ENCODE data around the gene CYS1.
A peak's percentile ranks its signal among the peaks of the same experiment; 100 is the strongest.

CYS1 gene

DNA sequence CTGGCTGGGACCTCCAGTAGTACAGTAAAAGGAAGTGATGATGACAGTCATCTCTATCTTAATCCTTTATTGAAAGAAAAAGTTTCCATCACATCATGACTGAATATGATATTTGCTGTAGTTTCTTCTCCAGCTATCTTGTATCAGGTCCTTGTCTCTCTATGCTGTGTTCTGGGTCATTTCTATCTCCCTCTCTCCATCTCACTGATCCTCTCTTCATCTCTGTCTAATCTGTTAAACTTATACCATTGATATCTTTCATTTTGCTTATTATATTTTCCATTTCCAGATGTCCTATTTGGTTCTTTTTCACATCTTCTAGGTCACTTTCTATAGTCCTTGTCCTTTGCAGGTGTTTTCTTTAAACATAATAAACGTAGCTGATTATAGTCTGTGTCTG, 12.3 kb downstream of the CYS1 start:
- DNase-seq: no peak

DNA sequence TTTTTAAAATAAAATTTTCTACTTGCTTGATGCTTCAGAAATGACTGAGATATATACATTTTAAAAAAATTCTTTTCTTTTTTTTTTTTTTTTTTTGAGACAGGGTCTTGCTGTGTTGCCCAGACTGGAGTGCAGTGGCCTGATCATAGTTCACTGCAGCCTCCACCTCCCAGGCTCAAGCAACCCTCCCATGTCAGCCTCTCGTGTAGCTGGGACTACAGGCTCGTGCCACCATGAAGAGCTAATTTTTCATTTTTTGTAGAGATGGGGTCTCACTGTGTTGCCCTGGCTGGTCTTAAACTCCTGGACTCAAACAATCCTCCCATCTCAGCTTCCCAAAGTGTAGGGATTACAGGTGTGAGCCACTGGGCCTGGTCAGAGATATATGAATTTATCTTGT, 12.9 kb downstream of the CYS1 start:
- no peak for DNase-seq

DNA sequence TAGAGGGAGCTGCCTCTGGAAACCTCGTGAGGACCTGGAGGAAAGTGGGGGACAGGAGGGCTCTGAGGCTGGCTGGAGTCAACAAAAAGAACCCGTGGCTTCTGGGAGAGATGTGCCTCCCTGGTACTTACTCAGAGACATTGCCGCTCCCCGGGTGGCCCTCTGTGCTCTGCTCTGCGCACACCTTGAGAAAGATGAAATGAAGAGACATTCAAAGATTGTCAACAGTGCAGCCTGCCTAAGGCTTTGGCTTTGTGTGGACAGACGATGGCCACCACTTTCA, 14.5 kb downstream of the CYS1 start:
- no peak for DNase-seq

DNA sequence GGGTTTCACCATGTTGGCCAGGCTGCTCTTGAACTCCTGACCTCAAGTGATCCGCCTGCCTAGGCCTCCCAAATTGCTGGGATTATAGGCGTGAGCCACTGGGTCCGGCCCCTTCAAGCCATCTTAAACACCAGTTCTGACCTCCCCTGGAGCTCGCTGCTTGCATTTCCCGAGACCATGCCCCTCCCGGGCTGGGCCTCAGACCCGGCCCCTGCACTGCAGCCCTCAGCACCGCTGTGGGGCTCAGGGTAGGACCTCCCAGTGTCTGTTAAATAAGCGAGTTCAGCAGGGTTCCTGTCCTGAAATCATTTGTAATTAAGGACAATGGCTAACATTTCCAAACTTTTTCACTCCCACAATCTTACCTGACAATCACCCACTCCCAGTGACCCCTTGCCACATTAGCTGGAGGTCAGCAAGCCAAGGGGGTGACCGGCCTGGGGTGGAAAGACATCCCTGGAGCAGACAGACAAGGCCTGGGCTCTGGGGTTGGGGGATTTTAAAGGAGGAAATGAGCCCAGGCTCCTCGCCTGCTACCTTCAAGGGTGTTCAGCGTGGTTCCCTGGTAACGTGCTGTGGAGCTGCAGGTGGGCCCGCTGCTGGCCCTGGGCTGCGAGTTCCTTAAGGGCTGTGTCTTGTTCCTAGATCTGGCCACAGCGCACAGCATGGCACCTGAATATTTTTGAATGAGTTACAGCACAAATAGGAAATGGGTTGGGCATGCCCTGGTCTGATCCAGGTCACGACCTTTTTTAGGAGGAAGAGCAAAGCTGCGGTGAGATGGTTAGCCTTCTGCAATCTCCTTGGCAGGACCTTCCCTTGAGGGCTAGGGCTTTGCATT, 15.1 kb downstream of the CYS1 start:
- DNase-seq: no peak

DNA sequence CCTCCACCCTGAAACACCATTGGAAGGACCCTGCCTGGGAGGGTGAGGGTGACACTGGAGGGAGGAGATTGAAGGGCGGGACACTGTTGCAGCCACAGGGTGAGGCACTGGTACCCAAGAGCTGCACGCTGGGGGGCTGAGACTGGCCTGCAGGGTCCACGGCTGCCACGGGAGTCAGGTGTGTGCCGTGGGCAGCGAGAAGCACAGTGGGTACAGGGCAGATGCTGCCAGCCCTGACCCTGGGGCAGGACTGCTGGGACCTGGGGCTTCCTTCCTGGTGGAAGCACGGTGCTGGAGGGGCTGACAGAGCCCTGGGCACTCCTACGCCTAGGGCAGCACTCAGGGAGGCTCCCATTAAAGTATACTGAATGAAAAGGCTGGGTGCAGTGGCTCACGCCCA, 16.6 kb downstream of the CYS1 start:
- no peak for DNase-seq

DNA sequence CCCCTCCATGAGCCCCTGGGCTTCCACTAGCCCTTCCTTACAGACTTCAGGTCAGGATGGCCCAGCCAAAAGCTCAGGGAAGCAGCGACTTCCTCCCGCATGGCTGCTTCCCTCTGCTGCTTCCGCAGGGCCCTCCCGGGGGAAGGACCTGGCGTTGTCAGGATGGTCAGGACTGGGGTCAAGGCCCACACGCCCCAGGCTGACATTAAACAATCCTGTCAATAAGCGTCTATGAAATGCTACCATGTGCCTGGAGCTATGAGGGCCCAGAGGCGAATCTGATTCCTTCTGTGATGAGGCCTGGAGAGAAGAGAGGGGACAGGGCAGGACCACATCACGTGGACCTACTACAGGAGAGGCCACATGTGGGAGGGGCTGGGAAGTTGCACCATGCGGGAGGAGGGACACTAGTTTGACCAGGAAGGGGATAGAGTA, 17.3 kb downstream of the CYS1 start:
- DNase-seq: no peak

DNA sequence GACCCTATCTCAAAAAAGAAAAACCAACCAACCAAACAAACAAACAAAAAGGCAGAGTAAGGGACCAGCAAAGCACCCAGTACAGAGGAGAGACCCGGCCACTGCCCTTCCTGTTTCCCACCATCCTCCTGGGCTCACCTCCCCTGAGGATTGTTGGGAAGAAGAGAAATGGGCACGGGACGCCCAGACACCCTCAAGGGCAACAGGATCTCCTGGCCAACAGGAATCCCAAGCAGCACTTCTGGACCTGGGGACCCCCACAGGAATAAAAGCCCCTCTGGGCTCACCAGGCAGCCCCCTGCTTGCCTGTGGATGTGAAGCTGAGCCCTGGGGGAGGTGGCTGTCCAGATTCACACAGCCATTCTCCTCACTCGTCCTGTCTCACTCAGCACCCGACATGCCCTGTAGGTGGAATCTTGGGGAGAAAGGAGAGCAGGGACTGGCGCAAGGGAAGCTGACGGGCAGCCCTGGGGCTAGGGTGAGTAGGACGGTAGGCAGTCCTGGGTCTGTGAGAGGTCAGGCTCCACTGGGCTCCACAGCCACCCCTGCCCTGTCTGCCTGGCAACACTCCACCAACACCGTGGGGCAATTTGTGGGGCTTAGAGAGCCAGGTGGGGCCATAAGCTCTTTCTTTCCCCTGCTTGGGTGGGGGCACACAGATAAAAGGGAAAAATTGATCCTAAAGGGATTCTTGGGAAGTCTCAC, 18.8 kb downstream of the CYS1 start:
- no peak for DNase-seq

DNA sequence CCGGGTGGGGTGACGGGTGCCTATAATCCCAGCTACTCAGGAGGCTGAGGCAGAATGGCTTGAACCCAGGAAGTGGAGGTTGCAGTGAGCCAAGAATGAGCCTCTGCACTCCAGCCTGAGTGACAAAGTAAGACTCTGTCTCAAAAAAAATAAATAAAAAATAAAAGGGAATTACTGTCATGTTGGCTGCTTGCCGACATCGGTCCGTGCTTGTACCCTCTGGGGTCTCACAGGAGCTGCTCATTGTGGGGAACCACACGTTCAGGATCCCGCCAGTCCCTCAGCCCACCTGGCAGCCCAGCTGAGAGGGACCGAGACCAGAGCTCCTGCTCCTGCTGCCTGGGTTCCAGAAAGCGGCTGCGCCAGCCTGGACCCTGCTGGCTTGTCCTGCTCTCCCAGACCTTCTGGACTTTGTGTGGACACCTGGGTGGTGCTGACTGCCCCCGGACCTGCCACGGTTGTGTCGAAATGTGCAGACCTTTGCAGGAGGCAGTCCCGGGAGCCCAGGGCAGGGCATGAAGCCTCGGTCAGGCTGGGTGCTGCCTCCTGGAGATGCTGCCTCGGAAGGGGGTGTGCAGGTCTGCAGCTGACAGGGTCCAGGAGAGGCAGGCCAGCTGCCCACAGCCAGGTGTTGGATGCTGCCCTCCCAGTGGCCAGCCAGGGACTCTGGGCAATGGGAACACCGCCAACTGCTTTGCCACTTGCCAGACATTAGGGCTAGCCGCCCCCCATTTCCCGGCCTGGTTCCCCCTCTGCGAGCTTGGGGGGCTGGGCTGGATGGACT, 20.5 kb downstream of the CYS1 start:
- no peak for DNase-seq

DNA sequence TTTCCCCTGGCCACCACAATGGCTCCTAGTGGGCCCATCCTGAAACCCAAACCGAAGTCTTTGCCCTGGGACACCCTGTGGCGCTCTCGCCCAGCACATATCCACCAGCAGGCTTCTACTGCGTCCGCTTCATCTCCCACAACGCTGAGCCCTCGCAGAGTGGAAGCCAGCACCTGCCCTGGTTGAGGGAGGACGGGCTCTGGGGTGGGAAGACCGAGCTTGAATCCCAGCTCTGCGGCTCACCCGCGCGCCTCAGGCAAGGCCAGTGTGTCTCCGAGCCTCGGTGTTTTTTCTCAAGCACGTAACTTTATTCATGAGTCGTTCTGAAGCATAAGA, 21.2 kb downstream of the CYS1 start:
- no peak for DNase-seq

DNA sequence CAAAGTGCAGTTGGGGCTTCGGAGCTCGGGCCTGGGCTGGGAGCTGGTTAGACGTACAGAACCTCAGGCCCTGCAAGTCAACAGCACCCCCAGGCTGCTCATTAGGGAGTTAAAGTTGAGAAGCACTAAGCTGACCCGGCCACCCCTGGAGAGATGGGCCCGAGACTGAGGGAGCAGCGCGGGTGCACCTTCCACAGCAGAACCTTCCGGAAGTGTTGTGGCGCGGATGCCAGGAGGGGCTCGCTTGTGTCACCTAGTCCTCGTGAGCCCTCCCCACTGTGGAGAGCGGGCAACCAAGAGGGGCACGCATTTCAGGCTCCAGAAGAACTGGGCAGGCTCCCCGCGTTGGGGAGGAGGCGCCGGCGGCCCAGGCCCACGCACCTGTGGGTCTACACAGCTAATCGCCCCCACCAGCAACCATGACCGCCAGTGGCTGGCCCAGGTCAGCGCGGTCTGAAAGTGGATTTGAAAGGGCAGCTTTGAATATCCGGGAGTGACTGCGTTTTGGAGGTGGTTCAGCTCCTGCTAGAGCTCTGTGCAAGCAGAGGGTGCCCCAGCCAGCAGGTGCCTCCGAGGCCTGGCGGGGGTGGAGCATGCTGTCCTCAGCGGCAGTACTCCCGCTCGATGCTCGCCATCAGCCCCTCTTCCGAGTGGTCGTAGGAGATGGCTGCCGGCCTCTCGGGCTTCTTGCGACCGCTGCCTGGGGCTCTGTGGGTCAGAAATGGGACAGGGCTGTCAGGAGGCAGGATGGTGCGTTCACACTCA, 21.8 kb downstream of the CYS1 start:
- no peak for DNase-seq

DNA sequence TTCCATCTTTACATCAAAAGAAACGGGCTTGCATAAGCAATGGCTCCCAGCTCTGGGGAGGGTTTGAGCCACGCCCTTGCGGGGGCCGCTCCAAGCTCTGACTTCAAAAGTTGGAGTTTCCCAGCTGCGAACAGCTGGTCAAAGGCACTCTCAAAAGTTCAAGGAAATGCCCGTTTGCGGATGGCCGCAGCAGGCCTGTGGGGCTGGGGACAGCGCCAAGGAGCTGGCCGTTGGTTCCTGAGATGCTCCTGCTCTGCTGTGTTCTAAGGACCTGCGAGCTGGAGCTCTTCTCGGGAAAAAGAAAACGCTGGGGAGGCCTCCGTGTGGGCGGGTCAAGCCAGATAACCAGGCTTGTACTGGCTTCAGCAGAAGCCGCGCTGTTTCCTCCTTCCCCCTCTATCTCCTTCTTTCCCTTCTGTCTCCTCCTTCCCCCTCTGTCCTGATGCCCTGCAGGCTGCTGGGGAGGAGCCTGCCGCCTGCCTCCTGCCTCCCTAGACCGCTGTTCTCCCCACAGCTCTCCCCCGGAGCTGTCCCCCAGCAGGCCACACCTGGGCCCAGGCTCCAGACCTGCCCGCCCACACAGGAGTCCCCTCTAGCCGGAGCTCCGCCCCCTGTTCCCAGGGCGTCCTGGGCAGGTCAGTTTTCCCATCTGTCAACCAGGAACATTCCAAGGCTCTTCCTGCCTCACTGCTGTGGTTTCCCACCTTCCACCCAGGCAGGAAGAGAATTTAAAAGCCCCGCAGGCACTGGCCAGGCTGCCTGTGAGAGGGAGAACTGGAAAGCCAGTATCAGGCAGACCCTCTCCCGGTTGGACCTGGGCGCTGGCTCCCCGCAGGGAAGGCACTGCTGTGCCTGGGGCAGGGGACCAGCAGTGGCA, 22.7 kb downstream of the CYS1 start:
- DNase-seq: no peak

DNA sequence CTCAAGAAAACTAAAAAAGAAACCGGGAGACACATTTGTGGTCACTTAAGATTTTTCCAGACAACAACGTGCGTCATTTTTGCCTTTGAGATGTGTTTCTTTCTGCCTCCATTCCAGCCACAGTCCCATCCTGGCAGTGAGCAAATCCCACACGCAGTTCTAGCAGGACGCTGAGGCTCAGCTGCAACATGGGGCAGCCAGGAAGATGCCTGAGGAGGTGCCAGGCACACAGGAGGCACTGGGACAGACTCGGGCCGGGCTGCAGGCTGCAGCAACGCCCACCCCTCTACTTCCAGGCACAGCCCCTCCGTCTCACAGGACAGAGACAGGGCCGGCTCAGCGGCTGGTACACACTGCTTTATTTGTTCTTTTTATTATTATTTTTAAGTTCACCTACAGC, 23.8 kb downstream of the CYS1 start:
- DNase-seq: no peak

DNA sequence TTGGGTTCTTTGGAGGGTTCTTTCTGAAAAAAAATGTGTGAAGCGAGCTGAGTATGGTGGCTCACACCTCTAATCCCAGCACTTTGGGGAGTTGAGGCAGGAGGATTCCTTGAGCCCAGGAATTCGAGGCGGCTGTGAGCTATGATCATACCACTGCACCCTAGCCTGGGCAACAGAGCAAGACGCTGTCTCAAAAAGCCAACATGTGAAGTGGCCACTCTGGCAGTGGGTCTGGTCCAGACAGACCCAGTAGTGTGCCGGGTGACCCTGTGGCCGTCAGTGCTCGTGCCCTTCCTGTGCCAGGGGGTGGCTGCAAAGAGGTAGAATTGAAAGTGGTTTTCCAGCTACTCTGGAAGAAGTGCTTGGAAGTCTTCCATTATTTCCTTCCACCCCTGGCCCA, 25.2 kb downstream of the CYS1 start:
- no peak for DNase-seq

DNA sequence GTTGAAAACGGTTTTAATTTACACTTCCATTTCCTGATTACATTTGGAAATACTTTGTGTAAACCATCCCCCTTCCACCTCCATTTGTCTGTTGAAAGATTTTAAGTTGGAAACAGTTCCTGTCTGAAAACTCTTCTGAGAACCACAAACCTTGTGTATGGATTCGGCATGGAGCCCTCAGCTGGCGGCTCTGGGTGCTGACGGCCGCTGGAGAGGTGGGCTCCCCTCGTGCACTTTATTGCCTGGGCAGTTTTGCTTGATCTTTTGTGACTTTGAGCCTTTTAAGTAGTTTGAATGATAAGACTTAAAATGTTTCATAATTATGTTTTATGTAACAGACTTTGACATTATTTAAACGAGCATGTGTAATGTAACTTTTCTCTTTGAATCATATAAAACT, 25.8 kb downstream of the CYS1 start:
- DNase-seq: no peak

DNA sequence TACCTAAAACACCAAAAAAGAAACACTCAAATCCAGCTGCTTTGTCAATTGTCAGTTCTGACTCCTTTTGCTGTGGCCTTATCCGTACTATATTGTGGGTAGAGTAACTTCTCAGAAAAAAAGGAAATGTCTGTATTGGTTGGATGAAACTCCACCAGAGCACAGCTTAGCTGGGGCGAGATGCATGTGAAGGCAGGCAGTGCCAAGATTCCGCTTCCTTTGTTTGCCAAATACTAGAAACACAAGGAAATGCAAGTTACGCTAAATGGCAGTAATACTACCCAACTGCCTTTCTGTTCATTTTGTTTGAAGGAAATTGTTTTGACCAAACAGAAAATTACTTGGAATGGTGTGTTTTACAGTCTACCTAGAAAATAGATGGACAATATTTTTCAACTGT, 26.9 kb downstream of the CYS1 start:
- DNase-seq: no peak

DNA sequence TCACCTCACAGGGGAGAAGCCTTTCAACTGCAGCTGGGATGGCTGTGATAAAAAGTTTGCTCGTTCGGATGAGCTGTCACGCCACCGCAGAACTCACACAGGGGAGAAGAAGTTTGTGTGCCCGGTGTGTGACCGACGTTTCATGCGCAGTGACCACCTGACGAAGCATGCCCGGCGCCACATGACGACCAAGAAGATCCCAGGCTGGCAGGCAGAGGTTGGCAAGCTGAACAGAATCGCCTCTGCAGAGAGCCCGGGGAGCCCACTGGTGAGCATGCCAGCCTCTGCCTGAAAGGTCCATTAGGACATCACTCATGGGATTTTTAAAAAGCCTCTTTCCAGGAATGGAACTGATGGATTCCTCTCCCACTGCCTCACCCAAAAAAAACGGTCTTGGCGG, 28.0 kb downstream of the CYS1 start:
- DNase-seq: no peak

DNA sequence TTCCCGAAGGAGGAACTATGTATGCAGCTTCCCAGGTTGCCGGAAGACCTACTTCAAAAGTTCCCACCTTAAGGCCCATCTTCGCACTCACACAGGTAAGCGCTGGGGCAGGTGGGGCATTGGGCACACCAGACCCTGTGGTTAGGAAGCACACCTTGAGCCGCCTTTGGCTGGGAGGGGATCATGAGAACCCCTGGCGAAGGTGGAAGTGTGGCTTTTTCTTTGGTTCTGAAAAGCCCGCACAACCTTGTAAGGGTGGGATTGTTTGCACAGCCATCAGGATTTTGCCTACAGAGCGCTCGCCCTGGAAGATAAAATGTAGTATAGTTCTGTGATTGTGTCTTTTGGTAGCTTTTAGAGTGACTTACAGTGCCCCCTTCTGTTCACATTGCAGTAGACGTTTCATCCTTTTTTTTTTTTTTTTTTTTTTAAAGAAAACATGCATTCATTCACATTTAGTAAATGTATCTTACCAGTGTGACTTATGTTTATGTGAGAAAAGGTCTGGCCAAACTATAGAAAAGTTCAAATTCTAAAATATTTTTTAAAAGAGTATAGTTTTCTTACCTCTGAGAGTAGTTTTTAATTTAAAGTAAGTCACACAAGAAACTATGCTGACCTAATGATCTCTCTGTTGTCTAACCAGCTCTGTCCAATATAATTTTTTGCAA, 31.6 kb downstream of the CYS1 start:
- DNase-seq: peak; percentile 49

DNA sequence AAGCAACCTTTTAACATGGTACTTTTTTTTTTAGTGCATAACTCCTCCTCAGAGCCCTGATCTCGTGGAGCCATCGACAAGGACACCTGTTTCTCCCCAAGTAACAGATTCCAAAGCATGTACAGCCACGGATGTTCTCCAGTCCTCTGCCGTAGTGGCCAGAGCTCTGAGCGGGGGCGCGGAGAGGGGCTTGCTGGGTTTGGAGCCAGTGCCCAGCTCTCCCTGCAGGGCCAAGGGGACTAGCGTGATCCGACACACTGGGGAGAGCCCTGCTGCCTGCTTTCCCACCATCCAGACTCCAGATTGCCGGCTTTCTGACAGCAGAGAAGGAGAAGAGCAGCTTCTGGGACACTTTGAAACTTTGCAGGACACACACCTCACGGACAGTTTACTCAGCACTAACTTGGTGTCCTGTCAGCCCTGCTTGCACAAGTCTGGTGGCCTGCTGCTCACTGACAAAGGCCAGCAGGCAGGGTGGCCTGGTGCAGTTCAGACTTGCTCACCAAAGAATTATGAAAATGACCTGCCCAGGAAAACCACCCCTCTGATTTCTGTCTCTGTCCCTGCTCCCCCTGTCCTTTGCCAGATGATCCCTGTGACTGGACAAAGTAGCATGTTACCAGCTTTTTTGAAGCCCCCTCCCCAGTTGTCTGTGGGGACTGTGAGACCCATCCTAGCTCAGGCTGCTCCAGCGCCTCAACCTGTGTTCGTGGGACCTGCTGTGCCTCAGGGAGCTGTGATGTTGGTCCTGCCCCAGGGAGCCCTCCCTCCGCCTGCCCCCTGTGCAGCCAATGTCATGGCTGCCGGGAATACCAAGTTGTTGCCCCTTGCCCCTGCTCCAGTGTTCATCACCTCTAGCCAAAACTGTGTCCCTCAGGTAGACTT, 32.4 kb downstream of the CYS1 start:
- no peak for DNase-seq

DNA sequence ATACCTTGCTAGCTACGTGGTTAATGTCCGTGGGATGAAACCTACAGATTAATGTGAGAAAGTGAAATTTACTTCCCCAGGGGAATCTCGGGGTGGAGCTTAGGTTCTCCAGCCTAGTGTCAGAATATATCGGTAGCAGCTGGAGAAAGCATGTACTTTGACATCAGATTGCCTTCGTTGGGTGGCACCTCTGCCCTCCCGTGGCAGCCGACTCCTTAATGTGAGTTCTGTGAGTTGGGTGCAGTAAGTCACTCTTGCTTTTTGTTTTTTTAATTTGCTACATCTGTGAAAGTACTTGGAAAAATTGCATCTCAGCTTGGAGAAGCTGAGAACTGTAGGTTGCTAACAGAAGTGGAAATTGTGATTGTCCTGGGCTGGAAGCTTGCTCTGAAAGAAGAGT, 33.3 kb downstream of the CYS1 start:
- no peak for DNase-seq

DNA sequence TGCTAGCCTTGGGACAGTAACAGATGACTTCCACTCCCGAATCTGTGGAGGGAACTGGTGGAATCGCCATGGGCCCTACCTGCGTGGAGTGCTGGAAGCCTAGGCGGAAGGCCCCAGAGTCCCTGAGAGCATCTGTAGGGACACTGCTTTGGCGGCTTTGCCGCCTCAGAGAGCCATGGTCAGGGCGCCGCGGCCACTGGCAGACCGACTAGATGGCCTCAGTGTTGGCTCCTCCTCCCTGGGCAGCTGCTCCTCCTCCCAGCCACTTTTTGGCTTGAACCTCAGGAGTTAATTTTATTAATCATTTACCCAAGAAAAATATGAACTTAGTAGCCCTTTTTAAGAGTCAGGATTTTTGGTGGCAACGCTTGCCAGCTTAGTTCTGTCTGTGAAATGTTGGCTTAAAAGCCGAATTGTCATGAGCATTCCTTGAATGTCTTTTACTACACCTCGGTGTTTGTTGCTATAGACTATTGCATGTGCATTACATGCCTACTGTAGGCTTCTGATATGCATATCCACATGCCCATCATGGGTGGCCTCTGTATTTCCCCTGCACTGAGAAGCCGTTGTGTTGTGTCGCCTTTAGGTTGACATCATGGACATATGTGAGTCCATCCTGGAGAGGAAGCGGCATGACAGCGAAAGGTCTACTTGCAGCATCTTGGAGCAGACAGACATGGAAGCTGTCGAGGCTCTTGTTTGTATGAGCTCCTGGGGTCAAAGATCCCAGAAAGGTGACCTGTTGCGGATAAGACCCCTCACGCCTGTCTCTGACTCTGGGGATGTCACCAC, 34.5 kb downstream of the CYS1 start:
- DNase-seq: no peak
